GM12891 (cell line): ENCODE measurements around the gene DMD.

Source experiments
- PAX5 ChIP-seq: IDR thresholded peaks from 2 replicates; pipeline ENCODE4 v1.6.1; 2011; ENCODE audit warnings: low read length, moderate library complexity, mild to moderate bottlenecking; ENCODE audit not compliant: insufficient read depth, severe bottlenecking
- POLR2A ChIP-seq: IDR thresholded peaks from 2 replicates; pipeline ENCODE4 v1.6.1; 2011; ENCODE audit warnings: low read depth, low read length, control low read depth
- POLR2AphosphoS5 ChIP-seq: IDR thresholded peaks from 2 replicates; pipeline ENCODE4 v1.6.1; 2011; ENCODE audit warnings: low read depth, low read length, control low read depth
- POU2F2 ChIP-seq: IDR thresholded peaks from 2 replicates; pipeline ENCODE4 v1.6.1; 2011; ENCODE audit warnings: low read depth, mild to moderate bottlenecking, control low read depth, low read length, moderate library complexity
- SPI1 ChIP-seq: IDR thresholded peaks from 2 replicates; pipeline ENCODE4 v1.6.1; 2011; ENCODE audit warnings: low read depth, low read length, control low read depth
- TAF1 ChIP-seq: IDR thresholded peaks from 2 replicates; pipeline ENCODE4 v1.6.1; 2011; ENCODE audit warnings: low read depth, low read length, control low read depth

- TF ChIP-seq POLR2AphosphoS5: no peak
- TF ChIP-seq POLR2A: no peak
- no peak for TF ChIP-seq SPI1
- TF ChIP-seq TAF1: no peak
- TF ChIP-seq POU2F2: no peak
- TF ChIP-seq PAX5: no peak
Observed at GRCh38 chrX:31126205-31126604, 2085.1 kb downstream of the DMD start.
